ENCODE data around the gene WBP2. TPM values are rescaled to one million over a fixed set of nuclear protein-coding genes. Genes with fewer than 3 reads are reported as not detected.
A peak's percentile ranks its signal among the peaks of the same experiment; 100 is the strongest.

The WBP2 gene
- total and polyA plus RNA-seq, 10 of the 15 experiments (the other 5 are each of a cell fraction or from before 2014, with no cell fraction given): 1.5 to 57.3 (median 27.5) TPM

DNA sequence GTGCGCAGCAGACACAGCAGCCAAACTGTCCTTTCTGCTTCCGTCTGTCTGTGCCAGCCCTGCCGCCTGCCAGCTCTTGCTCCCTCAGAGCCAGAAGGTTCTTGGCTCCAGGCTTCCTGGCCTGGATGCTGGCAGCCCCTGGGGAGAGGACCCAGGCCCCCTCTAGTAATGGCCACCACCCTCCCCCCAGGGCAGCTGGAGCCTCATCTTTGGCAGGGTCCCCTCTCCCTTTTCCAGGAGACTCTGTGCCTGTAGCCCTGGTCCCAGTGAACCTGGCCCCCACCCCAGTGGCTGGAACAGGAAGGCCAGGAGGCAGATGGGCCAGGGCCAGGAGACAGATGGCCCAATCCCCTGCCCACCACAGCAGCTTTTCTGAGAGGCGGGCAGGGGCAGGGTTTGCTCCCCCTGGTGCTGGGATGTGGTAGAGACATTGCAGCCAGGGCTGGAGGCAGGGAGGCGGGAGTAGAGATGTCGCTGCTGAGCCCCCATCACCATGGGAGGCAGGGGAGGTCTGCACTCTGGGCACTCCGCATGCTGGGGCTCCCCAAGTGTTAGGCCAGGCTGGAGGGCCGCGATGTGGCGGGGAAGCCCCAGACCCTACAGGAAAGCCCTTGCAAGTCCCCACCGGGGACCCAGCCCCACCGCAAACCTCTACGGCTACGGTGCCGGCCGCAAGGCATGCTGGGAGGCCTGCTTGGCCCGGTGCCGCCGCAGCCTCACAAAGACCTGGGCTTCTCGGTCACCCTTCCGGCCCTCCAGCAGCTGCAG, 27.6 kb downstream of the WBP2 start:
- no peaks in the 10 kb centered on the region for H3K4me1 ChIP-seq (ENCODE audit: control insufficient read depth, insufficient read depth, low read length)
- SMC1A ChIA-PET (ENCODE audit: uncharacterized antibody, unreplicated experiment): interaction anchor here (1.0 to 1.4 kb wide), 6 partner anchors 9 to 74 kb away, joined by 3 to 10 read pairs (median 4); partner anchors contain the start of genes GALK1 and UNK
- H3K9me3 ChIP-seq (replicated peaks; ENCODE audit: control insufficient read depth, insufficient read depth, low read length): no peaks in the 10 kb centered on the region
- H3K4me2 ChIP-seq (ENCODE audit: control insufficient read depth, insufficient read depth): no peak overlapping the region
- no peak overlapping the region for H2AFZ ChIP-seq (ENCODE audit: control insufficient read depth, low read depth, low read length)
- 35% methylated on average over 21 of the region's 21 CpGs for whole genome bisulfite sequencing (ENCODE audit: insufficient coverage, insufficient replicate concordance, low lambda C conversion rate, missing lambda C conversion rate)
- BruUV-seq (replicated peaks): TSS peak; percentile 41
- RAD21 ChIA-PET (ENCODE audit: unreplicated experiment): interaction anchor here (1.0 to 2.0 kb wide), 6 partner anchors 19 to 74 kb away, joined by 3 to 10 read pairs (median 6); partner anchors contain the start of gene UNK
- CTCF ChIA-PET: interaction anchor here (0.6 to 5.9 kb wide), 18 partner anchors 11 to 74 kb away, joined by 3 to 63 read pairs (median 5); partner anchors contain the start of genes GALK1 and UNK
- in situ Hi-C loops (cut with MboI): no loop called here
- POLR2A ChIA-PET: interaction anchor here (0.8 to 2.5 kb wide), 6 partner anchors 9 to 63 kb away, joined by 3 to 7 read pairs (median 3); partner anchors contain the start of genes GALK1 and UNK
- H3K9ac ChIP-seq (ENCODE audit: control insufficient read depth, insufficient read depth, low read length): no peak overlapping the region
- no peaks in the 10 kb centered on the region for H3K79me2 ChIP-seq (ENCODE audit: control insufficient read depth, insufficient read depth, low read length)
- H3K27me3 ChIP-seq (replicated peaks in 1 of 2; ENCODE audit: control insufficient read depth in 2 of 2, insufficient read depth in 2 of 2, low read length in 1 of 2): no peaks in the 10 kb centered on the region
- FAIRE-seq: no peak
- intact Hi-C loops (cut with micrococcal nuclease; ENCODE audit: unreplicated experiment): no loop called here
- peak; percentile 79 for ATAC-seq
- no peak overlapping the region for H3K4me3 ChIP-seq
- no peak for DNase-seq (ENCODE audit: low read depth, low spot score)
- peaks cover 3 to 5% of the 10 kb centered on the region in 2 experiments; a peak in 3 of 4 replicates for H3K36me3 ChIP-seq (ENCODE audit: control insufficient read depth in 2 of 2, insufficient read depth in 2 of 2, low read length in 1 of 2)
- no peaks in the 10 kb centered on the region for H4K20me1 ChIP-seq (ENCODE audit: control insufficient read depth, insufficient read depth)
- H3K27ac ChIP-seq (ENCODE audit: control insufficient read depth, insufficient read depth): no peak overlapping the region
- TF ChIP-seq SP1 (IDR thresholded peaks at IDR 0.05; ENCODE audit: low read depth, low read length) (no peak), ASH2L (IDR thresholded peaks at IDR 0.05; ENCODE audit: borderline replicate concordance, low read depth) (no peak), CHD2 (IDR thresholded peaks at IDR 0.05; ENCODE audit: borderline replicate concordance, low read depth, low read length) (no peak), CBFB (IDR thresholded peaks at IDR 0.05; ENCODE audit: low read depth) (peak; percentile 36; the same call in 1 of the 2 replicates), POLR2AphosphoS5 (IDR thresholded peaks at IDR 0.05; ENCODE audit: low read length) (peak; percentile 16; the same call in 1 of the 2 replicates), HDAC2 (IDR thresholded peaks at IDR 0.05) (no peak), KAT2A (conservative IDR thresholded peaks at IDR 0.05; ENCODE audit: control insufficient read depth, low read depth, low read length) (no peak), RAD21 (IDR thresholded peaks at IDR 0.05; ENCODE audit: insufficient read depth, low read depth, low read length) (peak; percentile 36; the same call in 1 of the 2 replicates), SIX5 (IDR thresholded peaks at IDR 0.05; ENCODE audit: low read depth, low read length, severe bottlenecking) (no peak), RUNX3 (IDR thresholded peaks at IDR 0.05; ENCODE audit: low read length) (peak; percentile 47; the same call in 1 of the 2 replicates), PML (IDR thresholded peaks at IDR 0.05; ENCODE audit: low read length) (no peak), HCFC1 (IDR thresholded peaks at IDR 0.05; ENCODE audit: low read length) (0 out of 2 replicates have a peak, but pooled peaks have one; percentile 18), CBX3 (IDR thresholded peaks at IDR 0.05; ENCODE audit: borderline replicate concordance, low read depth) (no peak), EZH2 (IDR thresholded peaks at IDR 0.05; ENCODE audit: borderline replicate concordance, control insufficient read depth, low read depth, low read length) (no peak), ESRRA (IDR thresholded peaks at IDR 0.05; ENCODE audit: low read length) (no peak), NR2C2 (IDR thresholded peaks at IDR 0.05; ENCODE audit: borderline replicate concordance, control insufficient read depth, insufficient read length, low read depth) (no peak)
- TF ChIP-seq, protein P1, sequence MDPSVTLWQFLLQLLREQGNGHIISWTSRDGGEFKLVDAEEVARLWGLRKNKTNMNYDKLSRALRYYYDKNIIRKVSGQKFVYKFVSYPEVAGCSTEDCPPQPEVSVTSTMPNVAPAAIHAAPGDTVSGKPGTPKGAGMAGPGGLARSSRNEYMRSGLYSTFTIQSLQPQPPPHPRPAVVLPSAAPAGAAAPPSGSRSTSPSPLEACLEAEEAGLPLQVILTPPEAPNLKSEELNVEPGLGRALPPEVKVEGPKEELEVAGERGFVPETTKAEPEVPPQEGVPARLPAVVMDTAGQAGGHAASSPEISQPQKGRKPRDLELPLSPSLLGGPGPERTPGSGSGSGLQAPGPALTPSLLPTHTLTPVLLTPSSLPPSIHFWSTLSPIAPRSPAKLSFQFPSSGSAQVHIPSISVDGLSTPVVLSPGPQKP (IDR thresholded peaks at IDR 0.05; ENCODE audit: low read depth, low read length): no peak
- TF ChIP-seq, protein P2, sequence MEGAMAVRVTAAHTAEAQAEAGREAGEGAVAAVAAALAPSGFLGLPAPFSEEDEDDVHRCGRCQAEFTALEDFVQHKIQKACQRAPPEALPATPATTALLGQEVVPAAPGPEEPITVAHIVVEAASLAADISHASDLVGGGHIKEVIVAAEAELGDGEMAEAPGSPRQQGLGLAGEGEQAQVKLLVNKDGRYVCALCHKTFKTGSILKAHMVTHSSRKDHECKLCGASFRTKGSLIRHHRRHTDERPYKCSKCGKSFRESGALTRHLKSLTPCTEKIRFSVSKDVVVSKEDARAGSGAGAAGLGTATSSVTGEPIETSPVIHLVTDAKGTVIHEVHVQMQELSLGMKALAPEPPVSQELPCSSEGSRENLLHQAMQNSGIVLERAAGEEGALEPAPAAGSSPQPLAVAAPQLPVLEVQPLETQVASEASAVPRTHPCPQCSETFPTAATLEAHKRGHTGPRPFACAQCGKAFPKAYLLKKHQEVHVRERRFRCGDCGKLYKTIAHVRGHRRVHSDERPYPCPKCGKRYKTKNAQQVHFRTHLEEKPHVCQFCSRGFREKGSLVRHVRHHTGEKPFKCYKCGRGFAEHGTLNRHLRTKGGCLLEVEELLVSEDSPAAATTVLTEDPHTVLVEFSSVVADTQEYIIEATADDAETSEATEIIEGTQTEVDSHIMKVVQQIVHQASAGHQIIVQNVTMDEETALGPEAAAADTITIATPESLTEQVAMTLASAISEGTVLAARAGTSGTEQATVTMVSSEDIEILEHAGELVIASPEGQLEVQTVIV (IDR thresholded peaks at IDR 0.05; ENCODE audit: borderline replicate concordance, partially characterized antibody): no peak
- TF ChIP-seq, protein P3, sequence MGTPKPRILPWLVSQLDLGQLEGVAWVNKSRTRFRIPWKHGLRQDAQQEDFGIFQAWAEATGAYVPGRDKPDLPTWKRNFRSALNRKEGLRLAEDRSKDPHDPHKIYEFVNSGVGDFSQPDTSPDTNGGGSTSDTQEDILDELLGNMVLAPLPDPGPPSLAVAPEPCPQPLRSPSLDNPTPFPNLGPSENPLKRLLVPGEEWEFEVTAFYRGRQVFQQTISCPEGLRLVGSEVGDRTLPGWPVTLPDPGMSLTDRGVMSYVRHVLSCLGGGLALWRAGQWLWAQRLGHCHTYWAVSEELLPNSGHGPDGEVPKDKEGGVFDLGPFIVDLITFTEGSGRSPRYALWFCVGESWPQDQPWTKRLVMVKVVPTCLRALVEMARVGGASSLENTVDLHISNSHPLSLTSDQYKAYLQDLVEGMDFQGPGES (IDR thresholded peaks at IDR 0.05): no peak

Measured in GM12878 (cell line).